ENCODE results near the gene CDH13. TPM values are rescaled to one million over a fixed set of nuclear protein-coding genes. Genes with fewer than 3 reads are reported as not detected.

The CDH13 gene
- total RNA-seq, 2 experiments from 2014 or later: not detected

GRCh38 chr16:83044589-83044988 is 417.8 kb downstream of the CDH13 start:
- ChIA-PET CTCF (ENCODE audit: unreplicated experiment) (no interaction called here), POLR2A (no interaction called here)
- TF ChIP-seq CTCF (conservative IDR thresholded peaks at IDR 0.05; ENCODE audit: low read length) (no peak), EZH2phosphoT487 (IDR thresholded peaks at IDR 0.05; ENCODE audit: borderline replicate concordance, low read depth, low read length) (no peak)
- no peaks in the 10 kb centered on the region for H3K36me3 ChIP-seq (ENCODE audit: insufficient read depth, low read length)
- H2AFZ ChIP-seq (ENCODE audit: low read length): no peak overlapping the region
- no peaks in the 10 kb centered on the region for H4K20me1 ChIP-seq (ENCODE audit: insufficient read depth, low read length)
- no peak overlapping the region for H3K4me2 ChIP-seq (ENCODE audit: low read length)
- no peak overlapping the region for H3K27ac ChIP-seq (ENCODE audit: low read depth, low read length, poor library complexity, severe bottlenecking)
- no TSS peak for BruUV-seq (replicated peaks)
- no peak for DNase-seq (ENCODE audit: low spot score)
- H3K79me2 ChIP-seq (ENCODE audit: insufficient read depth, low read depth, low read length): no peaks in the 10 kb centered on the region
- H3K9me2 ChIP-seq (ENCODE audit: insufficient read depth, low read length): no peaks in the 10 kb centered on the region
- intact Hi-C loops (cut with micrococcal nuclease; ENCODE audit: unreplicated experiment): no loop called here
- no peaks in the 10 kb centered on the region for H3K4me1 ChIP-seq (ENCODE audit: insufficient read depth, low read length, poor library complexity, severe bottlenecking)
- H3K4me3 ChIP-seq (ENCODE audit: low read depth, low read length, poor library complexity, severe bottlenecking): no peak overlapping the region
- H3K9me3 ChIP-seq (ENCODE audit: low read length): no peaks in the 10 kb centered on the region

DNA sequence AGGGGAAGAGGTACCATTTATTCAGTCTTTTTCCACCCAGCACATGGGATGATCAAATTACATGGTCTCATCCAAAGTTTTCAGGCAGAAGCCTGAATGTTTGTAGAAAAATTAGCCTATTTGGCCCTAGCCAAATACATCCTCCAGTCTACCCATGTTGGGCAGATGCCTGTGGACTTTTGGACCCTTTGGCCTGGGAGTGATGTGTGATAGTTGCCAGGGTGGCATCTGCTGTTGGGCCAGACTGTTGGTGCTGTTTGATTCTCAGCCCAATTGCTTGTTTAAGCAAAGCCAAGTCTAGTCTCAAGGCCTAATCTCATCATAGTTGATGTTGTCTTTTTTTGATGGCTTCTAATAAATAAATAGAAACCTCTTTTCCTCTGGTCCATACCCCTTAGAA is 419.0 kb downstream of the CDH13 start:
- Histone ChIP-seq H3K9me3 (ENCODE audit: low read length) (no peaks in the 10 kb centered on the region), H3K36me3 (ENCODE audit: insufficient read depth, low read length) (no peaks in the 10 kb centered on the region), H4K20me1 (ENCODE audit: insufficient read depth, low read length) (no peaks in the 10 kb centered on the region), H2AFZ (ENCODE audit: low read length) (no peak overlapping the region), H3K9me2 (ENCODE audit: insufficient read depth, low read length) (no peaks in the 10 kb centered on the region), H3K4me3 (ENCODE audit: low read depth, low read length, poor library complexity, severe bottlenecking) (no peak overlapping the region), H3K4me2 (ENCODE audit: low read length) (no peak overlapping the region), H3K4me1 (ENCODE audit: insufficient read depth, low read length, poor library complexity, severe bottlenecking) (no peaks in the 10 kb centered on the region), H3K79me2 (ENCODE audit: insufficient read depth, low read depth, low read length) (no peaks in the 10 kb centered on the region), H3K27ac (ENCODE audit: low read depth, low read length, poor library complexity, severe bottlenecking) (no peak overlapping the region)
- ChIA-PET POLR2A (no interaction called here), CTCF (ENCODE audit: unreplicated experiment) (no interaction called here)
- DNase-seq (ENCODE audit: low spot score): no peak
- intact Hi-C loops (cut with micrococcal nuclease; ENCODE audit: unreplicated experiment): no loop called here
- BruUV-seq (replicated peaks): no TSS peak
- TF ChIP-seq CTCF (conservative IDR thresholded peaks at IDR 0.05; ENCODE audit: low read length) (no peak), EZH2phosphoT487 (IDR thresholded peaks at IDR 0.05; ENCODE audit: borderline replicate concordance, low read depth, low read length) (no peak)

DNA sequence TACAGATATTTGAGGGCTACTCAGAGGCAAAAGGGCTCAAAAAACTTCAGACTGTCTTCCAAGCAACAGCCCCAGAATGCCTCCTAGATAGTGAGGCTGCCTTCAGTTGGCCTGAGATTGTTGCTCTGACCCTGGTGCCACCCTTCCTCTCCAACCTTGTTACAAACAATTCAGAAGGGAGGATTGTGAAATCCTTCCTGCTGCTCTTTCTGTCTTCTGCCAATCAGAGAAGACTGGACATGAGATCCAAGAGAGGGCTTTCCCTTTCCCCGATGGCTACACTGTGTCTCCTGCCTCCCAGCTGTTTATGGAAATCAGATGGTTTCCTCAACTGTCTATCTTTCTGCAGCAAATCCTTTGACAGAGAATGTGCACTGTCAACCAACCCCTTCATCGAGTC is 419.9 kb downstream of the CDH13 start:
- BruUV-seq (replicated peaks): no TSS peak
- no peaks in the 10 kb centered on the region for H3K4me1 ChIP-seq (ENCODE audit: insufficient read depth, low read length, poor library complexity, severe bottlenecking)
- no peak overlapping the region for H3K4me3 ChIP-seq (ENCODE audit: low read depth, low read length, poor library complexity, severe bottlenecking)
- no peaks in the 10 kb centered on the region for H3K79me2 ChIP-seq (ENCODE audit: insufficient read depth, low read depth, low read length)
- DNase-seq (ENCODE audit: low spot score): no peak
- TF ChIP-seq CTCF (conservative IDR thresholded peaks at IDR 0.05; ENCODE audit: low read length): no peak
- TF ChIP-seq EZH2phosphoT487 (IDR thresholded peaks at IDR 0.05; ENCODE audit: borderline replicate concordance, low read depth, low read length): no peak
- H4K20me1 ChIP-seq (ENCODE audit: insufficient read depth, low read length): no peaks in the 10 kb centered on the region
- no peaks in the 10 kb centered on the region for H3K9me2 ChIP-seq (ENCODE audit: insufficient read depth, low read length)
- H3K9me3 ChIP-seq (ENCODE audit: low read length): no peaks in the 10 kb centered on the region
- H3K36me3 ChIP-seq (ENCODE audit: insufficient read depth, low read length): no peaks in the 10 kb centered on the region
- no peak overlapping the region for H3K27ac ChIP-seq (ENCODE audit: low read depth, low read length, poor library complexity, severe bottlenecking)
- POLR2A ChIA-PET: no interaction called here
- CTCF ChIA-PET (ENCODE audit: unreplicated experiment): no interaction called here
- intact Hi-C loops (cut with micrococcal nuclease; ENCODE audit: unreplicated experiment): no loop called here
- no peak overlapping the region for H3K4me2 ChIP-seq (ENCODE audit: low read length)
- H2AFZ ChIP-seq (ENCODE audit: low read length): no peak overlapping the region

Measured in OCI-LY7 (cell line).